ENCODE results near the gene NDST3. TPM values are rescaled to one million over a fixed set of nuclear protein-coding genes. Genes with fewer than 3 reads are reported as not detected.
"Not testable (repeated sequence)": the region's sequence is repeated elsewhere in the genome, so short reads cannot be mapped to it uniquely, and the experiment has no call there.

NDST3 gene
- total RNA-seq, 2 donors from 2014 or later = not detected

DNA sequence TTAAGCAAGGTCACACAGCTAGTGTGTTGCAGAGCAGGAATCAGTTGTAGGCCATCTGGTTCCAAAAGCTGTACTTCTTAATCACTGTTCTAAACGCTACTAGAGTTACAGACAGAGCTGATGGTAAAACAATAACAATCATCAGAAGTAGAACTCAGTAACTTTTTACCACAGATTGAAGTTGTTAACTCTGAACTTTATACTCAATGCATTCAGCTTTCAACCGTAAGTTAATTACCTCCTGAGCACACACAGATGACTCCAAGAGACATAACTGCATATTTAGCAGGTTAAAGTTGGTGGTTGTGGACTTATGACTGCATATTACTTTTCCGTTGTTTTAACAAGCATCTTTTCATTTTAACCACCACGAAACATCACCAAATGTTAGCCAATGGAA is 191.2 kb downstream of the NDST3 start:
- no peak for ATAC-seq (replicated peaks in 1 of 2)
- no peak overlapping the region for H3K4me3 Mint-ChIP-seq
- no peaks in the 10 kb centered on the region for H3K36me3 Mint-ChIP-seq (ENCODE audit: insufficient read depth in 2 of 2)
- no peaks in the 10 kb centered on the region for H3K4me1 Mint-ChIP-seq (ENCODE audit: low read depth)
- H3K27ac Mint-ChIP-seq = no peak overlapping the region
- H3K9me3 Mint-ChIP-seq = no peaks in the 10 kb centered on the region
- H3K27me3 Mint-ChIP-seq (ENCODE audit: low read depth) = peaks cover 8% of the 10 kb centered on the region
- DNase-seq = no peak

- Mint-ChIP-seq H3K36me3 (ENCODE audit: insufficient read depth in 2 of 2) (no peaks in the 10 kb centered on the region), H3K9me3 (no peaks in the 10 kb centered on the region), H3K27ac (no peak overlapping the region), H3K4me1 (ENCODE audit: low read depth) (no peaks in the 10 kb centered on the region), H3K27me3 (ENCODE audit: low read depth) (peaks cover 8% of the 10 kb centered on the region), H3K4me3 (no peak overlapping the region)
- DNase-seq (no peak), ATAC-seq (replicated peaks in 1 of 2) (no peak)
These were observed 192.2 kb downstream of the NDST3 start for GRCh38 chr4:118226311-118227010.

DNA sequence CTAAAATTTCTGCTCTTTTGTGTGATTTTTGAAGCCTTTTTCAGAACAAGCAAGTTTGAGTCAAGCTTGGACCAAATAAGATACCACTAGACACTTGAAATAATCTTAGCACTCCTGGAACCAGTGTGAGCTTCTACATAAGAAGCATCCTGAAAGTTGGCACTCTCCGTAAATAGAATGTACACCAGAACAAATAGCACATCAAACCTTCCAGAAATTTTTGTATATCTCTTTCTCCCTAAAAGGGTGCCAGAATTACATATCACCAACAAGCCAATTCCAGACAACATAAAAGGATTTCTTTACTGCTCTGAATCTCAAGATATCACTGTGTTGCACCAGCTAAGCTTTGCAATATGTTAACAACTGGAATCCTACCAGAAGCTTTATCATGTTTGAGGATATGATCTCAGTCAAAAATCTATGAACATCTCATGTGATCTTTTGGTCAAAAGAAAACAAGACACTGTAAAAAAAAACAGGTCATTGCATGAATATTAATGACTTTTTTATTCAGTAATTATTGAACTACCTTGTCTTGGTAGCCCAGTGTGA is 201.4 kb downstream of the NDST3 start:
- Mint-ChIP-seq H3K4me1 (ENCODE audit: low read depth) (no peaks in the 10 kb centered on the region), H3K36me3 (ENCODE audit: insufficient read depth in 2 of 2) (no peaks in the 10 kb centered on the region), H3K4me3 (no peak overlapping the region), H3K27ac (no peak overlapping the region), H3K9me3 (no peaks in the 10 kb centered on the region), H3K27me3 (ENCODE audit: low read depth) (no peaks in the 10 kb centered on the region)
- no peak for DNase-seq
- ATAC-seq (replicated peaks in 1 of 2) = no peak

- H3K9me3 Mint-ChIP-seq = no peaks in the 10 kb centered on the region
- no peak overlapping the region for H3K27ac Mint-ChIP-seq
- H3K4me1 Mint-ChIP-seq (ENCODE audit: low read depth) = no peaks in the 10 kb centered on the region
- no peak overlapping the region for H3K4me3 Mint-ChIP-seq
- ATAC-seq (replicated peaks in 1 of 2) (no peak), DNase-seq (no peak)
- no peaks in the 10 kb centered on the region for H3K36me3 Mint-ChIP-seq (ENCODE audit: insufficient read depth in 2 of 2)
- H3K27me3 Mint-ChIP-seq (ENCODE audit: low read depth) = no peaks in the 10 kb centered on the region
These were observed 203.2 kb downstream of the NDST3 start for GRCh38 chr4:118237531-118237930.

DNA sequence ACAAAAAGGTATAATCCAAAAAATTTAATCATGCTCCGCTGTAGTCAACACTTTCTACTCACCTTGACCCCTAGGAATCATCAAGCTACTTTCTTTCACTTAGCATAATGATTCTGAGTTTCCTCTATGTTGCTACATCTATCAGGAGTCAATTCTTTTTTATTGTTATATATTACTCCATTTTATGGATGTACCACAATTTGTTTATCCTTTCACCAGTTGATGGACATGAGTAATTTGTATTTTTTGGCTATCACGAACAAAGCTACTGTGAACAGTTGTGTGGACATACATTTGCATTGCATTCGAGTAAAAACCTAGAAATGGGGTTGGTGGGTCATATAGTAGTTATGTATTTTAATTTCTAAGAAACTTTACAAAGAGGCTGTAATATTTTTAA is 215.6 kb downstream of the NDST3 start:
- no peak overlapping the region for H3K4me3 Mint-ChIP-seq
- no peaks in the 10 kb centered on the region for H3K9me3 Mint-ChIP-seq
- no peak overlapping the region for H3K27ac Mint-ChIP-seq
- no peak for DNase-seq
- H3K27me3 Mint-ChIP-seq (ENCODE audit: low read depth) = no peaks in the 10 kb centered on the region
- no peaks in the 10 kb centered on the region for H3K4me1 Mint-ChIP-seq (ENCODE audit: low read depth)
- no peaks in the 10 kb centered on the region for H3K36me3 Mint-ChIP-seq (ENCODE audit: insufficient read depth in 2 of 2)
- no peak for ATAC-seq (replicated peaks in 1 of 2)

- no peaks in the 10 kb centered on the region for H3K4me1 Mint-ChIP-seq (ENCODE audit: low read depth)
- H3K27ac Mint-ChIP-seq = no peak overlapping the region
- DNase-seq (no peak), ATAC-seq (replicated peaks in 1 of 2) (no peak)
- no peaks in the 10 kb centered on the region for H3K36me3 Mint-ChIP-seq (ENCODE audit: insufficient read depth in 2 of 2)
- no peak overlapping the region for H3K4me3 Mint-ChIP-seq
- no peaks in the 10 kb centered on the region for H3K9me3 Mint-ChIP-seq
- H3K27me3 Mint-ChIP-seq (ENCODE audit: low read depth) = no peaks in the 10 kb centered on the region
These were observed 220.1 kb downstream of the NDST3 start for GRCh38 chr4:118254368-118254767.

DNA sequence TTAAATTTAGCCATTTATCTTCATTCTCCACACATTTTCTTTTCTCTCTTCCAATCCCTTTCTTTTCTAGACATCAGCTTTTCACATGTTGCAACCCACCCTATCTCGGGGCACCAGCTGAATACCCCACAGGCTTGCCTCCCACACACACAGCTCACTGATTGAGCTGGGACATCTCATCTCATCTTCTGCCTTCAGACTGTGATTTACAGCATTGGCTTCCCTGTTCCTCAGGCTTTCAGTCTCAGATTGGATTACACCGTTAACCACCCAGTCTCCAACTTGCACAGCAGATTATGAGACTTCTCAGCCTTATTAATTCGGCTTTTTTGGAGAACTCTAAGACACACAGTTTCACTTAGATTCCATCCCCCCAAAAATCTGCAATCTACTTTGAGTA is 224.8 kb downstream of the NDST3 start:
- H3K36me3 Mint-ChIP-seq (ENCODE audit: insufficient read depth in 2 of 2) = no peaks in the 10 kb centered on the region
- ATAC-seq (replicated peaks in 1 of 2) (no peak), DNase-seq (no peak)
- H3K27ac Mint-ChIP-seq = no peak overlapping the region
- H3K4me3 Mint-ChIP-seq = no peak overlapping the region
- H3K9me3 Mint-ChIP-seq = no peaks in the 10 kb centered on the region
- H3K27me3 Mint-ChIP-seq (ENCODE audit: low read depth) = no peaks in the 10 kb centered on the region
- no peaks in the 10 kb centered on the region for H3K4me1 Mint-ChIP-seq (ENCODE audit: low read depth)

- ATAC-seq (replicated peaks in 1 of 2) (no peak), DNase-seq (no peak)
- H3K27me3 Mint-ChIP-seq (ENCODE audit: low read depth) = no peaks in the 10 kb centered on the region
- H3K4me1 Mint-ChIP-seq (ENCODE audit: low read depth) = peaks cover 4% of the 10 kb centered on the region
- no peak overlapping the region for H3K4me3 Mint-ChIP-seq
- no peak overlapping the region for H3K27ac Mint-ChIP-seq
- H3K36me3 Mint-ChIP-seq (ENCODE audit: insufficient read depth in 2 of 2) = no peaks in the 10 kb centered on the region
- H3K9me3 Mint-ChIP-seq = no peaks in the 10 kb centered on the region
These were observed 226.0 kb downstream of the NDST3 start for GRCh38 chr4:118260309-118260708.

GRCh38 chr4:118264096-118264495 is 229.8 kb downstream of the NDST3 start:
- ATAC-seq (replicated peaks in 1 of 2) = no peak
- no peak overlapping the region for H3K4me3 Mint-ChIP-seq
- no peak overlapping the region for H3K27ac Mint-ChIP-seq
- H3K4me1 Mint-ChIP-seq (ENCODE audit: low read depth) = peaks cover 4% of the 10 kb centered on the region
- no peaks in the 10 kb centered on the region for H3K27me3 Mint-ChIP-seq (ENCODE audit: low read depth)
- no peaks in the 10 kb centered on the region for H3K36me3 Mint-ChIP-seq (ENCODE audit: insufficient read depth in 2 of 2)
- DNase-seq = no peak
- no peaks in the 10 kb centered on the region for H3K9me3 Mint-ChIP-seq

DNA sequence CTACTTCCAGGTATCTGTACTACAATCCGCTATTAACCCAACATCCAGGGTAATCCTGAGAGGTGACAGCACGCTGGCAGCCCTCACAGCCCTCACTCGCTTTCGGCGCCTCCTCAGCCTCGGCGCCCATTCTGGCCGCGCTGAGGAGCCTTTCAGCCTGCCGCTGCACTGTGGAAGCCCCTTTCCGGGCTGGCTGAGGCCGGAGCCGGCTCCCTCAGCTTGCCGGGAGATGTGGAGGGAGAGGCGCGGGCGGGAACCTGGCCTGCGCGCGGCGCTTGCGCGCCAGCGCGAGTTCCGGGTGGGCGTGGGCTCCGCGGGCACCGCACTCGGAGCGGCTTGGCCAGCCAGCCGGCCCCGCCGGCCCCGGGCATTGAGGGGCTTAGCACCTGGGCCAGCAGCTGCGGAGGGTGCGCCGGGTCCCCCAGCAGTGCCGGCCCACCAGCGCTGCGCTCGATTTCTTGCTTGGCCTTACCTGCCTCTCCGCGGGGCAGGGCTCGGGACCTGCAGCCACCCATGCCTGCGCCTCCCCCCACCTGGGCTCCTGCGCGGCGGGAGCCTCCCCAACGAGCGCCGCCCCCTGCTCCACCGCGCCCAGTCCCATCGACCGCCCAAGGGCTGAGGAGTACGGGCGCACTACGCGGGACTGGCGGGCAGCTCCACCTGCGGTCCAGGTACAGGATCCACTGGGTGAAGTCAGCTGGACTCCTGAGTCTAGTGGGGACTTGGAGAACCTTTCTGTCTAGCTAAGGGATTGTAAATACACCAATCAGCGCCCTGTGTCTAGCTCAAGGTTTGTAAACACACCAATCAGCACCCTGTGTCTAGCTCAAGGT is 231.2 kb downstream of the NDST3 start:
- no peak overlapping the region for H3K27ac Mint-ChIP-seq
- DNase-seq = peak; percentile 18 to 37

GRCh38 chr4:118266145-118266496 is 231.8 kb downstream of the NDST3 start:
- H3K9me3 Mint-ChIP-seq; H3K4me3 Mint-ChIP-seq; H3K36me3 Mint-ChIP-seq (ENCODE audit: insufficient read depth in 2 of 2); ATAC-seq (replicated peaks in 1 of 2); DNase-seq; H3K4me1 Mint-ChIP-seq (ENCODE audit: low read depth); H3K27me3 Mint-ChIP-seq (ENCODE audit: low read depth); H3K27ac Mint-ChIP-seq: not testable (repeated sequence)

More for the DNA sequence above, 231.2 kb downstream of the NDST3 start:
- H3K36me3 Mint-ChIP-seq (ENCODE audit: insufficient read depth in 2 of 2) = no peaks in the 10 kb centered on the region
- no peaks in the 10 kb centered on the region for H3K9me3 Mint-ChIP-seq
- peak overlapping the region; percentile 64 to 65 for H3K4me3 Mint-ChIP-seq
- peak; percentile 66 to 70 for ATAC-seq (replicated peaks in 1 of 2)
- H3K4me1 Mint-ChIP-seq (ENCODE audit: low read depth) = peaks cover 4% of the 10 kb centered on the region
- no peaks in the 10 kb centered on the region for H3K27me3 Mint-ChIP-seq (ENCODE audit: low read depth)

GRCh38 chr4:118268780-118269179 is 234.5 kb downstream of the NDST3 start:
- DNase-seq (no peak), ATAC-seq (replicated peaks in 1 of 2) (no peak)
- H3K36me3 Mint-ChIP-seq (ENCODE audit: insufficient read depth in 2 of 2) = no peaks in the 10 kb centered on the region
- H3K27me3 Mint-ChIP-seq (ENCODE audit: low read depth) = no peaks in the 10 kb centered on the region
- H3K4me3 Mint-ChIP-seq = no peak overlapping the region
- no peak overlapping the region for H3K27ac Mint-ChIP-seq
- no peaks in the 10 kb centered on the region for H3K9me3 Mint-ChIP-seq
- peaks cover 4% of the 10 kb centered on the region for H3K4me1 Mint-ChIP-seq (ENCODE audit: low read depth)

DNA sequence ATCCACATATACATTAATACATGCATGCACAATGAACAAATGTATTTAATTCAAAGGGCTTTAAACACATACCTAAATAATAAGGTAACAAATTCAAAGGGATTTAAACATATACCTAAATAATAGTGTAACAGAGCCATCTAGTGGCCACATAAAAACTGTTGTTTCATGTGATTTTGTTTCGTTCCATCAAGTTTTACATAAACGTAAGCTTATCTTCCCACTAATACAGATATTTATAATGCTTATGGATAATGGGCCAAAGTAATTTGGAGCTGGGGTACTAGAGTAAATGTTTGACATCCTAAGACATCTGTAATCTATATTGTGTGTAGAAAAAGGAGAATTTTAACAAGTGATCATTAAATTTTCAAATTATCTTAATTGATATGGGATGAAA is 236.2 kb downstream of the NDST3 start:
- Mint-ChIP-seq H3K36me3 (ENCODE audit: insufficient read depth in 2 of 2) (no peaks in the 10 kb centered on the region), H3K9me3 (no peaks in the 10 kb centered on the region), H3K27ac (no peak overlapping the region), H3K27me3 (ENCODE audit: low read depth) (no peaks in the 10 kb centered on the region), H3K4me3 (no peak overlapping the region), H3K4me1 (ENCODE audit: low read depth) (no peaks in the 10 kb centered on the region)
- DNase-seq (no peak), ATAC-seq (replicated peaks in 1 of 2) (no peak)

All from activated T-cell treated with anti-CD3 and anti-CD28 coated beads, Interleukin-2, amount 50 U/mL, for 72 hours (primary cell).